GM12878 (cell line): ENCODE measurements around the gene SSBP3. TPM values are rescaled to one million over a fixed set of nuclear protein-coding genes. Genes with fewer than 3 reads are reported as not detected.
A peak's percentile ranks its signal among the peaks of the same experiment; 100 is the strongest.

Source experiments
- ATAC-seq: fragments of 200-7000 bp; cut with Tn5 transposase; 3 replicates; pipeline ENCODE4 v1.9.1; 2020; ENCODE audit warnings: mild to moderate bottlenecking, moderate library complexity
- BruUV-seq: library from RNA; stranded (reverse); fragments of 400-500 nt; replicated peaks from 2 replicates; lab custom pipeline; 2021; lab: Mats Ljungman, UMichigan
- CTCF ChIA-PET: fragments of 300-600 bp; sonication (Branson Sonifier 250); formaldehyde crosslinking; extraction: SDS; loops from one replicate; lab custom pipeline; 2021; ENCODE audit warnings: inconsistent platforms; lab: Yijun Ruan, JAX
- POLR2A ChIA-PET: fragments of 350-600 bp; formaldehyde crosslinking; extraction: SDS; loops from one replicate; lab custom pipeline; 2021; ENCODE audit warnings: inconsistent platforms; lab: Charles Lee
- RAD21 ChIA-PET: fragments of 300-600 bp; sonication (Branson Sonifier 250); formaldehyde crosslinking; loops from one replicate; lab custom pipeline; 2023; ENCODE audit warnings: antibody characterized with exemption; ENCODE audit not compliant: unreplicated experiment; lab: Charles Lee
- SMC1A ChIA-PET: fragments of 300-600 bp; sonication (Branson Sonifier 250); formaldehyde crosslinking; loops from one replicate; lab custom pipeline; 2023; ENCODE audit not compliant: unreplicated experiment, uncharacterized antibody; lab: Charles Lee
- DNase-seq: peaks from one replicate; pipeline ENCODE4 v3.0.0-alpha.2; 2011; ENCODE audit warnings: low read depth, low spot score
- FAIRE-seq: peaks from 3 replicates; lab custom pipeline; 2011; peaks lifted over from hg19 to GRCh38; lab: Jason Lieb, UNC
- H2AFZ ChIP-seq: 2 replicates; pipeline ENCODE4 v1.6.0; 2011; ENCODE audit warnings: low read depth, low read length, control low read depth; ENCODE audit not compliant: control insufficient read depth
- H3K27ac ChIP-seq: 2 replicates; pipeline ENCODE4 v1.5.1; 2011; ENCODE audit warnings: control low read depth; ENCODE audit not compliant: control insufficient read depth, insufficient read depth
- H3K27me3 ChIP-seq, 2 experiments: replicated peaks in 1 of 2; 2 replicates each; pipeline versions ENCODE4 v1.6.0 to v1.6.1; 2011; ENCODE audit warnings: low read length in 1 of 2; ENCODE audit not compliant: control insufficient read depth in 2 of 2, insufficient read depth in 2 of 2
- H3K36me3 ChIP-seq, 2 experiments: 2 replicates each; pipeline ENCODE4 v1.5.1; 2011; ENCODE audit warnings: low read length in 1 of 2; ENCODE audit not compliant: control insufficient read depth in 2 of 2, insufficient read depth in 2 of 2
- H3K4me1 ChIP-seq: 2 replicates; pipeline ENCODE4 v1.6.1; 2011; ENCODE audit warnings: mild to moderate bottlenecking, low read length, moderate library complexity, mixed read lengths; ENCODE audit not compliant: control insufficient read depth, insufficient read depth
- H3K4me2 ChIP-seq: 2 replicates; pipeline ENCODE4 v1.6.0; 2011; ENCODE audit warnings: control low read depth; ENCODE audit not compliant: control insufficient read depth, insufficient read depth
- H3K4me3 ChIP-seq: fragments of 200-600 bp; sonication (generic); 2 replicates; pipeline ENCODE4 v1.5.1; 2016
- H3K79me2 ChIP-seq: 2 replicates; pipeline ENCODE4 v1.6.0; 2011; ENCODE audit warnings: low read length; ENCODE audit not compliant: control insufficient read depth, insufficient read depth
- H3K9ac ChIP-seq: 2 replicates; pipeline ENCODE4 v1.8.0; 2011; ENCODE audit warnings: low read length, control low read depth, mixed read lengths; ENCODE audit not compliant: control insufficient read depth, insufficient read depth
- H3K9me3 ChIP-seq: replicated peaks from 3 replicates; pipeline ENCODE4 v1.5.1; 2011; ENCODE audit warnings: mild to moderate bottlenecking, low read length; ENCODE audit not compliant: control insufficient read depth, insufficient read depth
- H4K20me1 ChIP-seq: 2 replicates; pipeline ENCODE4 v1.6.0; 2011; ENCODE audit not compliant: control insufficient read depth, insufficient read depth
- CBX5 ChIP-seq: sonication (generic); IDR thresholded peaks from 2 replicates; pipeline ENCODE4 v1.6.1; 2016; ENCODE audit warnings: low read depth, moderate library complexity, mild to moderate bottlenecking, inconsistent platforms
- FOXK2 ChIP-seq: fragments of 450-650 bp; IDR thresholded peaks from 2 replicates; pipeline ENCODE4 v1.6.1; 2017; ENCODE audit warnings: mild to moderate bottlenecking, moderate library complexity
- HCFC1 ChIP-seq: fragments of 150-350 bp; IDR thresholded peaks from 2 replicates; pipeline ENCODE4 v1.6.1; 2014; ENCODE audit warnings: low read length
- SMARCA5 ChIP-seq: fragments of 450-650 bp; IDR thresholded peaks from 2 replicates; pipeline ENCODE4 v1.6.1; 2017; ENCODE audit warnings: mild to moderate bottlenecking
- TCF7 ChIP-seq: IDR thresholded peaks from 2 replicates; pipeline ENCODE4 v1.6.1; 2014; ENCODE audit warnings: antibody characterized with exemption, borderline replicate concordance
- WRNIP1 ChIP-seq: IDR thresholded peaks from 2 replicates; pipeline ENCODE4 v1.6.1; 2011; ENCODE audit warnings: low read depth, low read length, improper control_type of control experiment, borderline replicate concordance
- WGBS: methylation state at CpG from one replicate; pipeline ENCODE4 v1.1.6; 2016; ENCODE audit warnings: low lambda C conversion rate; ENCODE audit not compliant: insufficient replicate concordance, insufficient coverage; ENCODE audit errors: missing lambda C conversion rate; 5-methylcytosine and 5-hydroxymethylcytosine counted together
- in situ Hi-C: fragments of 300-500 bp; cut with MboI; formaldehyde crosslinking; loops from 9 replicates; pipeline ENCODE4 v1.14.3; 2018; ENCODE audit warnings: mixed read lengths
- intact Hi-C: fragments of 100-400 bp; cut with micrococcal nuclease; formaldehyde crosslinking; loops from one replicate; pipeline ENCODE4 v1.14.2; 2022; ENCODE audit not compliant: unreplicated experiment
- polyA plus RNA-seq, 11 experiments: library from polyadenylated mRNA; depleted of rRNA in 4 of 11; unstranded in 6 of 11; stranded (reverse) in 5 of 11; fragments of >200 nt; fragmentation: Nextera tagmentation in 4 of 11; fragmentation: Illumina TruSeq in 1 of 11; extraction: Ambion mirVana in 4 of 11; extraction: Trizol in 1 of 11; gene quantifications; 1 replicate in 1 of 11; 2 replicates in 10 of 11; pipeline versions ENCODE4 v1.2.1 to v1.2.3, GENCODE V29; 2011 to 2016; ENCODE audit warnings: inconsistent platforms in 2 of 11, missing spikeins in 2 of 11, low read depth in 1 of 11
- total RNA-seq, 4 experiments: library from RNA; depleted of rRNA in 3 of 4; stranded (reverse); fragments of >200 nt in 3 of 4; fragmentation: Illumina TruSeq in 1 of 4; extraction: Trizol in 1 of 4; gene quantifications; 2 replicates each; pipeline versions ENCODE4 v1.2.1 to v1.2.3, GENCODE V29; 2013 to 2021
- TF ChIP-seq, protein P1 (sequence below): fragments of 450-650 bp; IDR thresholded peaks from 2 replicates; pipeline ENCODE4 v1.6.1; 2016; ENCODE audit warnings: mild to moderate bottlenecking

SSBP3 gene
- total and polyA plus RNA-seq, 10 of the 15 experiments (the other 5 are each of a cell fraction or from before 2014, with no cell fraction given): 4.1 to 51.7 (median 17.1) TPM

DNA sequence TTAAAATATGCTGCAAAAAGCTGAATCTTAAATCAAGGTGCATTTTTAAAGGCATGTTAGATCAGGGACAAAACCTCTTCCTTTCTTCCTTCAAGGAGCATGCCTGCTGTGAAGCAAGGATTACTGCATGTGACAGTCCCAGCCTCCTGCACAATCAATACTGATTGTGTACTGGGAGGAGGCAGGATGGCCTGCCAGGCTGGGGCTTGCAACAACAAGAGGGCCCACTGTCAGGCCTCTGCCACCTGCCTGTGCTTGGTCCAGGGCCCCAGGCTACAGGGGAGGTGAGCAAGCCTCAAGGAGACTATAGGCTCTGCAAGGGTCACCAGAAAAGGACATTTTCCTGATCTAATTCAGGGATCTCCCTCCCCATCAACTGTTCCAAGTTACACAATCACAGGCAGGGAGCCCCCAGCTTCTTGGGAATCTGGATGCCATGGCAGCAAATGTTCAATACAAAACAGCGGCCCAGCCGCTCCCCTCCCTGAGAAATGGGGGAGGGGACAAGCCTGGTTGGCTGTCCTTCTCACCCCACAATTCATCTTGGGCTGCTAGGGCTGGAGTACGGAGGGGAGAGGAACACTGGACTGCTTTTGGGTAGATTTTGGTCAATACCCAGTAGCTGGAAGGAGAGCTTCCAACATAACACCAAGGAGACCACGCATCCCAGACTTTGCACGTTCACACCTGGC, 76.7 kb downstream of the SSBP3 start (continued):
- TF ChIP-seq, protein P1, sequence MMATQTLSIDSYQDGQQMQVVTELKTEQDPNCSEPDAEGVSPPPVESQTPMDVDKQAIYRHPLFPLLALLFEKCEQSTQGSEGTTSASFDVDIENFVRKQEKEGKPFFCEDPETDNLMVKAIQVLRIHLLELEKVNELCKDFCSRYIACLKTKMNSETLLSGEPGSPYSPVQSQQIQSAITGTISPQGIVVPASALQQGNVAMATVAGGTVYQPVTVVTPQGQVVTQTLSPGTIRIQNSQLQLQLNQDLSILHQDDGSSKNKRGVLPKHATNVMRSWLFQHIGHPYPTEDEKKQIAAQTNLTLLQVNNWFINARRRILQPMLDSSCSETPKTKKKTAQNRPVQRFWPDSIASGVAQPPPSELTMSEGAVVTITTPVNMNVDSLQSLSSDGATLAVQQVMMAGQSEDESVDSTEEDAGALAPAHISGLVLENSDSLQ: no peak
- TF ChIP-seq CBX5 (no peak), FOXK2 (no peak), TCF7 (no peak), WRNIP1 (no peak)

DNA sequence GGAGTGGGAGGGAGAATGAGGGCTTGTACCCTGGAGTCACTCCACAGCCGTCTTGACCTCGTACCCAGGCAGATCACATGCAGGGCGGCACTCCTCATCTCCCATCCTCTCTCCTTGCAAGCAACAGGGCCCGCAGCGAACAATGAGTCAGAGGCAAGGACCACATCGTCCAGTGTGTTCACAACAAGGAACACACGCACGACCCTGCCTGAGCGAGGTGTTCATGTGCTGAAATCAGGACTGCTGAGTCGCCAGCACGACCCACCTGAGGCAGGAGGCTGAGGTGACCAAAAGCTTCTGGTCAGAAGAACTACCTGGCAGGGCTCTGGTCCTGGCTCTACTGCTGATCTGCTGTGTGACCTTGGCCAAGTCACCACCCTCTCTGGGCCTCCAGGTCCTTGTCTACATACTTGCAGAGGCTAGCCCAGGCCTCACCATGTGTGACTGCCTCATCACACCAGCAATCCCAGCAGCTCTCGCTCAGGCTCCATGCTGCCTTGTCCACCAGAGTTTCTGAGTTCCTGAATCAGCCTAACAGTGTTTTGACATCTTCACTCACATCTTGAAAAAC, 78.0 kb downstream of the SSBP3 start:
- intact Hi-C loops: no loop called here
- Histone ChIP-seq H3K4me3 (no peak overlapping the region), H3K27me3 (no peaks in the 10 kb centered on the region), H3K27ac (no peak overlapping the region), H3K79me2 (peaks cover 3% of the 10 kb centered on the region), H3K9me3 (no peaks in the 10 kb centered on the region), H2AFZ (no peak overlapping the region), H3K4me2 (no peak overlapping the region), H4K20me1 (no peaks in the 10 kb centered on the region), H3K36me3 (peaks cover 5 to 6% of the 10 kb centered on the region in 2 experiments; a peak in 3 of 4 replicates), H3K9ac (no peak overlapping the region), H3K4me1 (peaks cover 14% of the 10 kb centered on the region)
- RAD21 ChIA-PET: no interaction called here
- BruUV-seq: no TSS peak
- POLR2A ChIA-PET: no interaction called here
- CTCF ChIA-PET: interaction anchor here (0.6 to 0.9 kb wide), 5 partner anchors 16 to 477 kb away, joined by 3 to 4 read pairs (median 3); no protein-coding TSS in a partner anchor
- ATAC-seq (no peak), FAIRE-seq (no peak), DNase-seq (no peak)
- 76% methylated on average over 12 of the region's 12 CpGs for WGBS
- SMC1A ChIA-PET: interaction anchor here (0.6 kb wide), 1 partner anchor 410 kb away, joined by 4 read pairs; no protein-coding TSS in a partner anchor
- in situ Hi-C loops: no loop called here
- TF ChIP-seq HCFC1: no peak
- peak; percentile 32; the same call in 1 of the 2 replicates for TF ChIP-seq SMARCA5
